Measurements from ENCODE around the gene MAGI2.

- no peak for TF ChIP-seq CTCF (conservative IDR thresholded peaks at IDR 0.05; ENCODE audit: low read depth in 2 of 2)
- TF ChIP-seq REST (IDR thresholded peaks at IDR 0.05; ENCODE audit: unreplicated experiment): no peak
Measured at GRCh38 chr7:78184299-78184698, 1269.2 kb downstream of the MAGI2 start.
